ENCODE measurements around the gene HNRNPF. TPM values are rescaled to one million over a fixed set of nuclear protein-coding genes. Genes with fewer than 3 reads are reported as not detected.

The HNRNPF gene
- total and polyA plus RNA-seq, 12 donors, result 26.4 to 113 (median 74.3) TPM

- H3K36me3 ChIP-seq, result peaks cover 0 to 64% (median 0%) of the 10 kb centered on the region in 9 donors
- H3K4me3 ChIP-seq, result no peak overlapping the region
- DNase-seq, result no peak
- no peaks in the 10 kb centered on the region for H3K27me3 ChIP-seq
- ATAC-seq, result no peak
- whole genome bisulfite sequencing, 2 donors, result 88 to 91% methylated on average over 5 of the region's 5 CpGs
- intact Hi-C loops (cut with DNase I), result loop anchor here in 3 of 10 donors (5.0 kb wide), 1 partner anchor 38 kb away; the partner anchor contains the start of gene ZNF487 (in 3 of the 3)
- TF ChIP-seq, protein P1, sequence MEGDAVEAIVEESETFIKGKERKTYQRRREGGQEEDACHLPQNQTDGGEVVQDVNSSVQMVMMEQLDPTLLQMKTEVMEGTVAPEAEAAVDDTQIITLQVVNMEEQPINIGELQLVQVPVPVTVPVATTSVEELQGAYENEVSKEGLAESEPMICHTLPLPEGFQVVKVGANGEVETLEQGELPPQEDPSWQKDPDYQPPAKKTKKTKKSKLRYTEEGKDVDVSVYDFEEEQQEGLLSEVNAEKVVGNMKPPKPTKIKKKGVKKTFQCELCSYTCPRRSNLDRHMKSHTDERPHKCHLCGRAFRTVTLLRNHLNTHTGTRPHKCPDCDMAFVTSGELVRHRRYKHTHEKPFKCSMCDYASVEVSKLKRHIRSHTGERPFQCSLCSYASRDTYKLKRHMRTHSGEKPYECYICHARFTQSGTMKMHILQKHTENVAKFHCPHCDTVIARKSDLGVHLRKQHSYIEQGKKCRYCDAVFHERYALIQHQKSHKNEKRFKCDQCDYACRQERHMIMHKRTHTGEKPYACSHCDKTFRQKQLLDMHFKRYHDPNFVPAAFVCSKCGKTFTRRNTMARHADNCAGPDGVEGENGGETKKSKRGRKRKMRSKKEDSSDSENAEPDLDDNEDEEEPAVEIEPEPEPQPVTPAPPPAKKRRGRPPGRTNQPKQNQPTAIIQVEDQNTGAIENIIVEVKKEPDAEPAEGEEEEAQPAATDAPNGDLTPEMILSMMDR (IDR thresholded peaks at IDR 0.05), result no peak
- H3K9me3 ChIP-seq, result no peaks in the 10 kb centered on the region
- H3K4me1 ChIP-seq, result peaks cover 9 to 93% (median 75%) of the 10 kb centered on the region in 9 donors
- peak overlapping the region in 1 of 10 donors; percentile 98 for H3K27ac ChIP-seq
Measured at GRCh38 chr10:43399320-43400310, 9.4 kb downstream of the HNRNPF start.

DNA sequence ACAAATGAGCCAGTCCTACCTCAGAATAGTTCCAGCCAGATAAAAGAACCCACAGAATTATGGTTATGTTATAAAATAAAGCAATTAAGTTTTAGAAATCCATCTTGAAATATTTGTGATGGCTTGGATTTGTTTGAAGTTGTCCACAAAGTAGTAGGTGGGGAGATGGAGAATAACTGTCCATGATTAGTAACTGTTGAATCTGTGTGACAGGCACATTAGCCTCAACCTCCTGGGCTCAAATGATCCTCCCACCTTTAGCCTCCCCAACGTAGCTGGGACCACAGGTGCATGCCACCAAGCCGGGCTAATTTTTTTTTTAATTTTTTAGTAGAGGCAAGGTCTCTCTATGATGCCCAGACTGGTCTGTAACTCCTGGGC, 10.1 kb downstream of the HNRNPF start:
- peaks cover 0 to 68% (median 5%) of the 10 kb centered on the region in 9 donors for H3K36me3 ChIP-seq
- TF ChIP-seq, protein P1 (IDR thresholded peaks at IDR 0.05), result no peak
- H3K4me3 ChIP-seq, result no peak overlapping the region
- no peaks in the 10 kb centered on the region for H3K9me3 ChIP-seq
- peaks cover 9 to 93% (median 75%) of the 10 kb centered on the region in 9 donors for H3K4me1 ChIP-seq
- H3K27me3 ChIP-seq, result no peaks in the 10 kb centered on the region
- DNase-seq (no peak), ATAC-seq (no peak)
- intact Hi-C loops (cut with DNase I), result loop anchor here in 3 of 10 donors (5.0 kb wide), 1 partner anchor 38 kb away; the partner anchor contains the start of gene ZNF487 (in 3 of the 3)
- WGBS, 2 donors, result 64 to 73% methylated on average over 2 of the region's 2 CpGs
- peak overlapping the region in 1 of 10 donors; percentile 98 for H3K27ac ChIP-seq

GRCh38 chr10:43396928-43397624, 11.9 kb downstream of the HNRNPF start:
- intact Hi-C loops (cut with DNase I), result loop anchor here in 5 of 10 donors (1.0 to 5.0 kb wide), 4 partner anchors 10 to 40 kb away; partner anchors contain the start of gene ZNF487 (in 4 of the 5)
- 0 to 1% methylated on average over 54 to 69 of the region's 70 CpGs for WGBS, 2 donors
- peaks cover 0 to 71% (median 23%) of the 10 kb centered on the region in 9 donors for H3K36me3 ChIP-seq

More at GRCh38 chr10:43396928-43397624, 11.9 kb downstream of the HNRNPF start:
- Histone ChIP-seq H3K4me1 (peaks cover 9 to 85% (median 62%) of the 10 kb centered on the region in 9 donors), H3K27ac (peak overlapping the region; percentile 94 to 99 (median 98)), H3K4me3 (peak overlapping the region; percentile 48 to 85 (median 74)), H3K27me3 (no peaks in the 10 kb centered on the region), H3K9me3 (no peaks in the 10 kb centered on the region)
- TF ChIP-seq, protein P1 (IDR thresholded peaks at IDR 0.05), result no peak
- peak; percentile 88 to 91 for DNase-seq
- ATAC-seq, result peak; percentile 90 to 93 (median 91)
